ENCODE measurements around the gene BUD13. TPM values are rescaled to one million over a fixed set of nuclear protein-coding genes. Genes with fewer than 3 reads are reported as not detected.

BUD13 gene
- total and polyA plus RNA-seq, 10 donors: 12.3 to 20.3 (median 16.3) TPM

DNA sequence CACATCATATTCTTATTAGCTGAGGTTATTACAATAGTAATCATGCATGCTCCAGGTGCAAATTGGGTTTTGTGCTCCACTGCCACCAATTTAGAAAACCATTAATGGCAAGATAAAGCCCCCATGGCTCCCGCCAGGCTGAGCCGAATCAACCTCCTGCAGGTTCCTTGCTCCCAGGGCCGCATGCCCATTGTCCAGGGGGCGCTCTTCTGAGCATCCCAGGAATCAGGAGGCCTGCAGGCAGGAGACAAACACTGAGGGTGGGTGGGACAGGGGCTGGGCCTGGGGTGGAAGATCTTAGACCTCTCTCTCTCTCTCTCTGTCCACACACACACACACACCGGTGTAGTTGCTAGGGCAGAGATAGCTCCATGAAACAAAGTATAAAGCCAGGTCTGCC, 57.4 kb downstream of the BUD13 start:
- no peak overlapping the region for H3K4me3 ChIP-seq
- peaks cover 0 to 13% (median 0%) of the 10 kb centered on the region in 7 donors for H3K27me3 ChIP-seq (replicated peaks in 1 of 7)
- TF ChIP-seq POLR2AphosphoS5 (IDR thresholded peaks at IDR 0.05): no peak
- TF ChIP-seq POLR2A (IDR thresholded peaks at IDR 0.05): no peak
- TF ChIP-seq, protein P1, sequence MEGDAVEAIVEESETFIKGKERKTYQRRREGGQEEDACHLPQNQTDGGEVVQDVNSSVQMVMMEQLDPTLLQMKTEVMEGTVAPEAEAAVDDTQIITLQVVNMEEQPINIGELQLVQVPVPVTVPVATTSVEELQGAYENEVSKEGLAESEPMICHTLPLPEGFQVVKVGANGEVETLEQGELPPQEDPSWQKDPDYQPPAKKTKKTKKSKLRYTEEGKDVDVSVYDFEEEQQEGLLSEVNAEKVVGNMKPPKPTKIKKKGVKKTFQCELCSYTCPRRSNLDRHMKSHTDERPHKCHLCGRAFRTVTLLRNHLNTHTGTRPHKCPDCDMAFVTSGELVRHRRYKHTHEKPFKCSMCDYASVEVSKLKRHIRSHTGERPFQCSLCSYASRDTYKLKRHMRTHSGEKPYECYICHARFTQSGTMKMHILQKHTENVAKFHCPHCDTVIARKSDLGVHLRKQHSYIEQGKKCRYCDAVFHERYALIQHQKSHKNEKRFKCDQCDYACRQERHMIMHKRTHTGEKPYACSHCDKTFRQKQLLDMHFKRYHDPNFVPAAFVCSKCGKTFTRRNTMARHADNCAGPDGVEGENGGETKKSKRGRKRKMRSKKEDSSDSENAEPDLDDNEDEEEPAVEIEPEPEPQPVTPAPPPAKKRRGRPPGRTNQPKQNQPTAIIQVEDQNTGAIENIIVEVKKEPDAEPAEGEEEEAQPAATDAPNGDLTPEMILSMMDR (IDR thresholded peaks at IDR 0.05 in 8 of 11, conservative IDR thresholded peaks at IDR 0.05 in 3 of 11): no peak
- intact Hi-C loops (cut with DNase I; ENCODE audit: low total_unique reads): no loop called here
- H3K9me3 ChIP-seq: no peaks in the 10 kb centered on the region
- no peak overlapping the region for H3K27ac ChIP-seq
- DNase-seq: no peak
- WGBS, 5 donors: 78 to 93% (median 89%) methylated on average over 3 to 5 of the region's 5 CpGs
- H3K36me3 ChIP-seq: no peaks in the 10 kb centered on the region
- H3K4me1 ChIP-seq: no peaks in the 10 kb centered on the region

GRCh38 chr11:116714902-116715301, 57.9 kb downstream of the BUD13 start:
- Histone ChIP-seq H3K27ac (no peak overlapping the region), H3K9me3 (no peaks in the 10 kb centered on the region), H3K36me3 (no peaks in the 10 kb centered on the region), H3K4me3 (no peak overlapping the region), H3K27me3 (replicated peaks in 1 of 7) (peaks cover 0 to 18% (median 0%) of the 10 kb centered on the region in 7 donors), H3K4me1 (no peaks in the 10 kb centered on the region)
- TF ChIP-seq POLR2AphosphoS5 (IDR thresholded peaks at IDR 0.05): no peak
- intact Hi-C loops (cut with DNase I; ENCODE audit: low total_unique reads): no loop called here
- no peak for DNase-seq
- WGBS, 5 donors: 82 to 95% (median 87%) methylated on average over 9 of the region's 9 CpGs

DNA sequence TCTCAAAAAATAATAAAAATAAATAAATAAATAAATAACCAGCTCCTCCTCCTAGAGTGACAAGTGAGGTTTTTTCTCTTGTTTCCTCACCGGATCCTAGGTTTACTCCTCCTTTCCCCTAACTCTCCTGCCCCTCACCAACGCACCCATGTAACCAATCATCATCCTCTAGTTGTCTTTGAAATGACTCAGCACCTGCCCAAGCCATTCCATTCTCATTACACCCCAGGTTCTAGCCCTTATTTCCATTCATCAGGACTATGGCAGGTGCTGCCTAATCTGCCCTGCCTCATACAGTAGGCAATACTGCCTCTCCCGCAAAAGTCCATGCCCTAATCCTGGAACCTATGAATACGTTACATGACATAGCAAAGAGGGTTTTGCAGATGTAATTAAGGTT, 60.4 kb downstream of the BUD13 start:
- Histone ChIP-seq H3K4me1 (peaks cover 0 to 2% (median 0%) of the 10 kb centered on the region in 6 donors), H3K27ac (no peak overlapping the region), H3K9me3 (no peaks in the 10 kb centered on the region), H3K4me3 (no peak overlapping the region), H3K27me3 (replicated peaks in 1 of 7) (peaks cover 0 to 43% (median 2%) of the 10 kb centered on the region in 7 donors), H3K36me3 (no peaks in the 10 kb centered on the region)
- intact Hi-C loops (cut with DNase I; ENCODE audit: low total_unique reads): no loop called here
- TF ChIP-seq, protein P1 (IDR thresholded peaks at IDR 0.05 in 8 of 11, conservative IDR thresholded peaks at IDR 0.05 in 3 of 11): no peak
- no peak for TF ChIP-seq POLR2AphosphoS5 (IDR thresholded peaks at IDR 0.05)
- TF ChIP-seq POLR2A (IDR thresholded peaks at IDR 0.05): no peak
- no peak for DNase-seq
- 87 to 96% (median 88%) methylated on average over 4 of the region's 4 CpGs for WGBS, 5 donors

GRCh38 chr11:116710762-116711161, 62.0 kb downstream of the BUD13 start:
- Histone ChIP-seq H3K36me3 (no peaks in the 10 kb centered on the region), H3K27ac (no peak overlapping the region), H3K9me3 (no peaks in the 10 kb centered on the region), H3K4me1 (peaks cover 0 to 6% (median 0%) of the 10 kb centered on the region in 6 donors), H3K27me3 (replicated peaks in 1 of 7) (peaks cover 0 to 53% (median 7%) of the 10 kb centered on the region in 7 donors), H3K4me3 (no peak overlapping the region)
- intact Hi-C loops (cut with DNase I; ENCODE audit: low total_unique reads): no loop called here
- TF ChIP-seq, protein P1 (IDR thresholded peaks at IDR 0.05 in 8 of 11, conservative IDR thresholded peaks at IDR 0.05 in 3 of 11): no peak
- TF ChIP-seq POLR2AphosphoS5 (IDR thresholded peaks at IDR 0.05): no peak
- TF ChIP-seq POLR2A (IDR thresholded peaks at IDR 0.05): no peak
- no peak for DNase-seq
- 57 to 86% (median 79%) methylated on average over 3 to 4 of the region's 4 CpGs for WGBS, 5 donors
